Measurements from ENCODE around the gene ATF6.

ATF6 gene

DNA sequence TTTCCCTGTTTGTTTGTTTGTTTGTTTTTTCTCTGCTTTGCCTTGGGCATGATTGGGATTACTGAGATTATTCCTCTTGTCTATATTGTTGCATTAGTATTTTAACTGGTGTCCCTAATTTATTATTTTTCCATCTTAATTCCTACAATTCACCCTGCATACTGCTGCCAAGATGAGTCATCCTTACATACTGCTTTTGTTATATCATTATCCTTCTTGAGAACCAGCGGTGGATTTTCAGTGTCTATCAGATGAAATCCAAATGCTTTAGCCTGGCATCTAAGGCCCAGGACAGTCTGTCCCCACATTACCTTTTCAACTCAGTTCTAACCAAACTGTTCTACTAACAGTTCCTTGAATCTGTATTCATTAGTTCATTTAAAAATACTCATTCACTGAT lies 155.9 kb downstream of the ATF6 start:
- H3K9me3 Mint-ChIP-seq: no peaks in the 10 kb centered on the region
- ATAC-seq (replicated peaks) (no peak), DNase-seq (no peak)
- no peaks in the 10 kb centered on the region for H3K27me3 Mint-ChIP-seq
- H3K36me3 Mint-ChIP-seq: peaks cover 33 to 46% of the 10 kb centered on the region in 2 donors
- H3K4me1 Mint-ChIP-seq: no peaks in the 10 kb centered on the region
- no peak overlapping the region for H3K27ac Mint-ChIP-seq
- H3K4me3 Mint-ChIP-seq: no peak overlapping the region

DNA sequence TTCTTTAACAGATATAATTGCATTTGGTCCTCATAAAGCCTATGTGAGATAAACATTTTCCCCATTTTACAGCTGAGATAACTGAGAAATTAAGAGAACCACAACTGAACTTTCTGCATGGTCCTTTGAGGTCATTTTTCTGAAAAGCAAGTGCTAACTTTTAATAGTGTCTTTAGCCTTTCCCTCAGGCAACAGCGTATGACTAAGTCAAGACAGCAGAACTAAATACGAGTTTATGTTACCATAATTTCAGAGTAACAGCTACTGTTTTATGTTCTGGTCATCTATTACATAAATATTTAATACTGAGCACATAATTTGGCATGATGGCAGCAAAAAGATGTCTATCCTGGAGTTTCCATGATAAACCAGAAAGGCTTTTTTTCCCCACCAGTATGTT lies 161.9 kb downstream of the ATF6 start:
- no peak overlapping the region for H3K27ac Mint-ChIP-seq
- no peak for DNase-seq
- peaks cover 23 to 33% of the 10 kb centered on the region in 2 donors for H3K36me3 Mint-ChIP-seq
- H3K4me1 Mint-ChIP-seq: peaks cover 4 to 6% of the 10 kb centered on the region in 2 donors
- H3K4me3 Mint-ChIP-seq: no peak overlapping the region
- no peaks in the 10 kb centered on the region for H3K9me3 Mint-ChIP-seq
- H3K27me3 Mint-ChIP-seq: no peaks in the 10 kb centered on the region
- ATAC-seq (replicated peaks): no peak

DNA sequence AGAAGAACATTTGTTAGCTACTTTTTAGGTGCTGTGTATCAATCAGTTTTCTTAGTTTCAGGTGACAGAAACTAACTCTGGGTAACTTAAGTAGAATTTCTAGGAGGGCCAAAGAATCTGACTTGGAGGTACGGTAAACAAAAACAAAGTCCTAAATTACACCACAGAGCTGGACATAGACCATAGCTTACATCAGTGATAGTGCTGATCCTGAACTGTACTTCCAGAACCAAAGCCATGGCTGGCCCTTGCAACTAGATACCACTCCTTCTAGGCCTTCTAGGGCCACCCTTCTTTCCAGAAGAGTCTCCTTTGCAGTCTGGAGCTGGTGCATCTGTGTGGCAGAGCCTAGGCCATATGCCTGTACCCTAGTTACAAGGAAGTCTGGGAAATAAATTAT lies 163.0 kb downstream of the ATF6 start:
- H3K36me3 Mint-ChIP-seq: peaks cover 21 to 31% of the 10 kb centered on the region in 2 donors
- ATAC-seq (replicated peaks) (no peak), DNase-seq (no peak)
- no peak overlapping the region for H3K27ac Mint-ChIP-seq
- no peak overlapping the region for H3K4me3 Mint-ChIP-seq
- H3K9me3 Mint-ChIP-seq: no peaks in the 10 kb centered on the region
- H3K27me3 Mint-ChIP-seq: no peaks in the 10 kb centered on the region
- H3K4me1 Mint-ChIP-seq: peaks cover 9 to 13% of the 10 kb centered on the region in 2 donors

DNA sequence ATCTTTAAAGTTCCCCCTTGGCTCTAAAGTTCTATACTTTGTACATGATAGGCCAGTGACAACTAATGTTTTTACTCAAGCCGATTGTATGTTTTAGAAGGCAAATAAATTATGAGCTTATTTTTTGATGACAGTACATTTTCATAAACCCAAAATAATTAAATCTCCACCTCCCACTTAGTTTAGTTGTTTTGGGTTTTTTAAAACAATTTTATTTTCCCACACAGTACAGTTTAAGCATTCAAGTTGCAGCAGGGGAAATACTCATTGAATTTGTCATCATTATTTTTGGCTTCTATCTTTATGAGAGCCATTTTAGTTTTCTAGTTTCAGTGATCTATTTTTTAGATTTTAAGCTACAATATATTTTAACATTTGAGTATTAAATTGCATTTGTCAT lies 163.9 kb downstream of the ATF6 start:
- DNase-seq (no peak), ATAC-seq (replicated peaks) (no peak)
- Mint-ChIP-seq H3K36me3 (peaks cover 23 to 30% of the 10 kb centered on the region in 2 donors), H3K4me1 (peaks cover 9 to 13% of the 10 kb centered on the region in 2 donors), H3K9me3 (no peaks in the 10 kb centered on the region), H3K27me3 (no peaks in the 10 kb centered on the region), H3K4me3 (no peak overlapping the region), H3K27ac (no peak overlapping the region)

DNA sequence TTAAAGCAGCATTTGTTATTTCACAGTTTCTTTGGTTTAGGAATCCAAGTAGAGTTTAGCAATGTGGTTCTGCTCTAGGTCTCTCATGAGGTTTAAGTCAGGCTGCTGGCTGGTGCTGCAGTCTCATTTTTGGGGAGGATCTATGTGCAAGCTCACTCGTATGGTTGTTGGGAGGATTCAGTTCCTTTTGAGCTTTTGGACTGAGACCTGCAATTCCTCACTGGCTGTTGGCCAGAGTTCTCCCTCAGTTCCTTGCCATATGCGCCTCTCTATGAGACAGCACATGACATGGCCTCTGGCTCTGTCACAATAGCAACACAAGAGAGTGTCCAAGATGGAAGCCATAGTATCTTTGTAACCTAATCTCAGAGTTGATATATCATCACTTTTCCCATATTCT lies 166.5 kb downstream of the ATF6 start:
- Mint-ChIP-seq H3K4me1 (peaks cover 9 to 13% of the 10 kb centered on the region in 2 donors), H3K9me3 (no peaks in the 10 kb centered on the region), H3K27me3 (no peaks in the 10 kb centered on the region), H3K27ac (no peak overlapping the region), H3K36me3 (peaks cover 29 to 31% of the 10 kb centered on the region in 2 donors), H3K4me3 (no peak overlapping the region)
- no peak for DNase-seq
- ATAC-seq (replicated peaks): no peak

DNA sequence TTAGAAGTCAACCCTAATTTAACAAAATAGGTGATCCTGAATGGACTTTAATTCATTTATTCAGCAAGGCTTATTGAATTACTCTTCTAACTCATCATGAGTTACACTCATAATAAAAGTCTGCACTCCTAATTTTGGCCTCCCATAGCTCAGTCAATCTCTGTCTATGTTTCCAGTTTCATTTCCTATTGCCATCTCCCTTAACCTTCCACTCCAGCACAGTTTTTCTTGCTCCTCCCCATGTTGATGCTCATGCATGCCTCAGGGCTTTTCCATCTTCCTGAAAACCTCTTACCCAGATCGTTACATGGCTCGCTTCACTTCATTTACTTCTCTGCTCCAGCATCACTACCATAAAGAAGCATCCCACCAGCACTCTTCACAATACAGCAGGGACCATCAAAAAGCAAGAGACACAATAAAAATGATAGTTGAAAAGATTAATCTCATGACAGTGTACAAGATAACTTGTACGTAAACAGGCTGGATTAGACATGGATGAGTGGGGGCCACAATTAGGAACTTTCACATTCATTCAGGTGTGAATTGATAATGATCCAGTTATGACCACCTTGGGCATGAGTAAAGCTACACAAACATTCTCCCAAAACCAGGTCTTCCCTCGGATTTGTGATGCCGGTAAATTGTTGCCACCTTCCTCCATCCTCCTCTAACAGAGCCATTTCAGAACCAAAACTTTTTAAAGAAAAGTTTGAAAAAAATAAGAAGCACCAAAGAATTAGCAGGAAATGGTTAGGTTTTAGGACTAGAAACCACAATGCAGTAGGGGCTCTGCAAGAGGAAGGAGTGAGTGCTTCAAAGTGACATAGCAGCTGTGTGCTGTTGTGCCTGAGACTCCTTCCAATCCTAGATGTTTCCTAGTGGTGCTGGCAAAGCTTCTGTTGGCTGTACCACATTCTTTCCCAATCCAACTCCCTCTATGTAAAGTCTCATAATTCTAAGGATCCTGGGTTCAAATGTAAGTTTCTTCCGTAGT lies 167.8 kb downstream of the ATF6 start:
- DNase-seq: no peak
- peak; percentile 57 for ATAC-seq (replicated peaks)
- peaks cover 9 to 13% of the 10 kb centered on the region in 2 donors for H3K4me1 Mint-ChIP-seq
- no peak overlapping the region for H3K27ac Mint-ChIP-seq
- H3K9me3 Mint-ChIP-seq: no peaks in the 10 kb centered on the region
- no peak overlapping the region for H3K4me3 Mint-ChIP-seq
- no peaks in the 10 kb centered on the region for H3K27me3 Mint-ChIP-seq
- H3K36me3 Mint-ChIP-seq: peaks cover 26 to 28% of the 10 kb centered on the region in 2 donors

DNA sequence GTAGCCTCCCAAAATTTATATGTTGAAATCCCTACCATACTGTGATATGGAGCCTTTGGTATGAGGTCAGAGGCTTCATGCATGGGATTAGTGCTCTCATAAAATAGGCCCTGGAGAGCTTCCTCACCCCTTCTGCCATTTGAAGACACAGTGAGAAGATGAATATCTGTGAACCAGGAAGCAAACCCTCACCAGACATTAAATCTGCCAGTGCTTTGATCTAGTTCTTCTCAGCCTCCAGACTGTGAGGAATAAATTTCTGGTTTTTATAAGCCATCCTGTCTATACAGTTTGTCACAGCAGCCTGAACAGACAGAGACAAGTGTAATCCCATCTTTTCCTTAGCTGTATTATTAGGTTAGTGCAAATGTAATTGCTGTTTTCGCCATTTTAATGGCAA lies 169.1 kb downstream of the ATF6 start:
- Mint-ChIP-seq H3K27ac (no peak overlapping the region), H3K4me1 (peaks cover 9 to 13% of the 10 kb centered on the region in 2 donors), H3K9me3 (no peaks in the 10 kb centered on the region), H3K4me3 (no peak overlapping the region), H3K27me3 (no peaks in the 10 kb centered on the region), H3K36me3 (peaks cover 19 to 22% of the 10 kb centered on the region in 2 donors)
- no peak for DNase-seq
- no peak for ATAC-seq (replicated peaks)

DNA sequence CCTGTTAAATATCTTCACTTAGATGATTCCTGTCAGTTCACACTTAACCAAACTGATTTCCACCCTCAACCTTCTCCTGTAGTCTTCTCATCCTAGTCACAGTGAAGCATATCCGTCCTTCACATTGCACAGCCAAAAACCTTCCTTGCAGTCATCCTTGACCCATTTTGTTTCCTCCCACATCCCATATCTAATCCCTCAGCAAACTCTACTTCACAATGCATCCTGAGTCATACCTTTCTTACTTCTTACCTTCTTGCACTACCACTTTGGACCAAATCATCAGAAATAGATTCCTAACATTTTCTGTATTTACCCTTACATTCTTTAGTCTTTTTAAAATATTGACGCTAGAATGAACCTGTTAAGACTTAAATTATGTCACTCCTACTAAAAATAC lies 170.7 kb downstream of the ATF6 start:
- Mint-ChIP-seq H3K9me3 (no peaks in the 10 kb centered on the region), H3K4me1 (peaks cover 7 to 13% of the 10 kb centered on the region in 2 donors), H3K27ac (no peak overlapping the region), H3K36me3 (peaks cover 21 to 28% of the 10 kb centered on the region in 2 donors), H3K4me3 (no peak overlapping the region), H3K27me3 (no peaks in the 10 kb centered on the region)
- ATAC-seq (replicated peaks): no peak
- no peak for DNase-seq

DNA sequence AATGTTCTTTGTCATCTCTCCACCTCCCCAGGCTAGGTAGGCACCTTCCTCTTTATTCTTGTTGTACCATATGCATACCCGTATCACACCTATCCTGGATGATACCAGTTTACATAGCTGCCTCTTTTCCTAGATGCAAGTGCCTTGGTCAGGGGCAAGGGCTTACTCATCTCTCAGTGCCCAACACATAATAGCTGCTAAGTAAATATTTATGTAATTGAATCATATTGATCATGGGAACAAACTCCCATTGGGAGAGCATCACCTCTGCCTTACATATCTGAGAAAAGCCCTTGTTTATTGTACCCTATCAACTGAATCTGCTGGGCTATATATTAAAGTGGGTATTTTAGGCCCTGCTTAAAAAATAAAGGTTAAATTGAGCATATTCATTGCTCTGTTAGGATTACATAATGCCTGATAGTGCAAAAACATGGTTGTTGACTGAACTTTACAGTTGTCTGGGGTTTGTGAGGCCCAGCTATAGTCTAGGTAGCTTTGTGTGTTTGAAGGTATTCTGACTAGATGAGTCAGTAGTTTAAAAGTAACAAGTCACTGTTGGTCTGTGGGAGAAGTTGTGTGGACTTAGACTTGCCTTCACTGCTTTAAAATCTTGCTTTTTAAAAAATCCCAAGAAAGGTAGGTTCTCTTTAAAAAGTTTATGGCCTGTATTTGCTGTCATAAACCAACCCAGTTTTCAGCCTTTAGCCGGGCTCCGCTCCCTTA lies 174.9 kb downstream of the ATF6 start:
- H3K27ac Mint-ChIP-seq: no peak overlapping the region
- no peaks in the 10 kb centered on the region for H3K9me3 Mint-ChIP-seq
- DNase-seq: no peak
- ATAC-seq (replicated peaks): no peak
- no peaks in the 10 kb centered on the region for H3K4me1 Mint-ChIP-seq
- H3K27me3 Mint-ChIP-seq: no peaks in the 10 kb centered on the region
- H3K4me3 Mint-ChIP-seq: no peak overlapping the region
- peaks cover 32 to 55% of the 10 kb centered on the region in 2 donors for H3K36me3 Mint-ChIP-seq

DNA sequence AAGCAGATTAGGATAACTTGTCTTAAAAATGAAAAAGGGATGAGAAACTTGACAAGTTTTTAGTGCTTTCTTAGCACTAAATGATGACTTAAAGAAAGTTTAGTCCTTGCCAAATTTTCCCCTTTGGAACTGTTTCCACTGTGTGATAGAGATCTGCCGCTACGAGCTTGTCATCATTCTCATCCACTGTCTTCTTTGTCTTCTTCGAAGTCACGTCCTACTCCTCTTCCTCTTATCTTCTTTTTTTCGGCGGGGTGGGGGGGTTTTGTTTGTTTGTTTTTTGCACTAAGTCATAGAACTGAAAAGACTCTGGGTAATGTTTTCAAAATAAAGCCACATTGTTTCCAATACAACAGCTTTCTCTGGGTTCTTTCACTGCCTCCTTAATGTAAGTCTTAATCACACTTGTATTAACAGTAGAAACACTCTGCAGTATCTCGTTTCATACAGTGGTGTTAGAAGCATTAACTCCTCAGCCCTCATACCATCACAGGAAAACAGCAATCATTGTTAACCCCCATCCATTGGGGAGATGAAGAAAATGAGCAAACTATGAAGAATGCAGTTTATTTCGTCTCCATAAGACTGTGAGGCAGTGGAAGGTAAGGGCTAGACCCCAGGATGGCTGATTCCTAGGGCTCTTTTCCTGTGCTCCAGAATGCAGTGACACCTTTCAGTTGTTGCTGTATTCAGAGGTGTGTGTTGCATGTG lies 175.8 kb downstream of the ATF6 start:
- no peak for DNase-seq
- ATAC-seq (replicated peaks): no peak
- Mint-ChIP-seq H3K27me3 (no peaks in the 10 kb centered on the region), H3K36me3 (peaks cover 31 to 52% of the 10 kb centered on the region in 2 donors), H3K27ac (no peak overlapping the region), H3K9me3 (no peaks in the 10 kb centered on the region), H3K4me3 (no peak overlapping the region), H3K4me1 (peaks cover 0 to under 1% of the 10 kb centered on the region in 2 donors)

DNA sequence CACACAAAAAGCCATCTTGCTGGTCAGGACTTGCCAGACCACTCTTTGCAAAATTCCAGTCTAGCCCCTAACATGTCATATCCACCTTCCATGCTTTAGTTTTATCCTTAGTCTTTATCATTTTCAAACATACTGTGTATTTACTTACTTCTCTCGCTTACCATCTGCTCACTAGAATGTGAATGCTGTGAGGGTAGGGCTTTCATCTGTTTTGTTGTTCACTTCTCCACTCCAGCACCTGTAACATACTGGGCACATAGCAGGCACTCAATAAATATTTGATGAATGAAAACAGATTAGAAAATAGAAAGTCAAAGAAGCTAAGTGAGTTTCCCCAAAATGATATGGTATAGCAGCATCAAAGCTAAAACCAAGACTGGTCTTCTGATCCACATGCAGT lies 177.6 kb downstream of the ATF6 start:
- H3K27ac Mint-ChIP-seq: no peak overlapping the region
- no peak overlapping the region for H3K4me3 Mint-ChIP-seq
- H3K27me3 Mint-ChIP-seq: no peaks in the 10 kb centered on the region
- ATAC-seq (replicated peaks) (no peak), DNase-seq (no peak)
- H3K9me3 Mint-ChIP-seq: no peaks in the 10 kb centered on the region
- peaks cover 0 to 5% of the 10 kb centered on the region in 2 donors for H3K4me1 Mint-ChIP-seq
- peaks cover 31 to 54% of the 10 kb centered on the region in 2 donors for H3K36me3 Mint-ChIP-seq

DNA sequence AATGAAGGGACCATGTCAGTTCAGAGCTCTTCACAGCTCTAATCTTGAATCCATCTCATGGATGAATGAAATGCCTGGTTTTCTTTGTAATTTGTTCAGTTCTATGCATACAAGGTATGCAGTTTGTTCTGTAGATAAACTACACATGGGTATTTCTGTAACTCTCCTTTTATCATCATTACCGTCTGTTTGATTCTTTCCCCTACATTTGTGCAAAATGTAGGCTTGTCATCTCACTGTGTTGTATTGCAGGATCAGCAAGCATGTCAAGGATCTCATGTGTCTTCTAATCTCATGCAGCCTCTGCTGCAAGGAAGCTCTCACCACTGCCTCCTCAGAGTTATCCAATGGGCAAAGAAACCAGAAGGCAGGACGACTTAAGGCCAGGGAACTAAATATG lies 178.3 kb downstream of the ATF6 start:
- no peak overlapping the region for H3K4me3 Mint-ChIP-seq
- no peaks in the 10 kb centered on the region for H3K27me3 Mint-ChIP-seq
- peaks cover 33 to 56% of the 10 kb centered on the region in 2 donors for H3K36me3 Mint-ChIP-seq
- H3K9me3 Mint-ChIP-seq: no peaks in the 10 kb centered on the region
- H3K27ac Mint-ChIP-seq: no peak overlapping the region
- peaks cover 0 to 5% of the 10 kb centered on the region in 2 donors for H3K4me1 Mint-ChIP-seq
- no peak for ATAC-seq (replicated peaks)
- DNase-seq: no peak

DNA sequence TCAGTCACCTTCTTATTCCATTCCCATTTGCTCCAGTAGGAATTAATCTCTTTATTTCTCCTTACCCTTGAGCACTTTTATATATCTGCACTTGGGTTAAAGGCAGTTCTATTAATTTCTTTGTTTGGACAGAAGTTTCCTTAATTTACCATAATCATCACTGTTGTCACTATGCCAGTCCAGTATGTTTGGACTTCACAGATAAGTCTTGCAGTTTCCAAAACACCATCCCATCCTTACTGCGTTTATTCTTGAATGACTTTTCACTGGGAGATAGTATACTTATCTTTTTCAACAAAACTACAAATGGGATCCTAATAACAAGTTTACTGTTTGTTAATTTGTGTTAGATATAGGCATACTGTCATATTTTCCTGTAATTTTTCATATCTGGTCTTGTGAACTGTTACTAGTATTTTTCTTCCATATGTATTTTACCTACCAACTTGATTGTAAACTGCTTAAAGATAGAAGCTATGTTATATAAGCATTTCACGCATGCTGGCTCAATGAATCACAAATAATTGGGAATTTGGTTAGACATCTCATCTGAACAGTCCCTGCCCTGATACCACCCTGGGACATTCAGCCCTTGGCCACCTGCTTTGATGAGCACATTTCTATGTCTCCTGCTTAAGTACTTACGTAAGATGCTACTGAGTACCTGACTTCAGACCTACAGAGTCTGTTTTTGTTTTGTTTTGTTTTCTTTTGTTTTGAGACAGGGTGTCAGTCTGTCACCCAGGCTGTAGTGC lies 179.4 kb downstream of the ATF6 start:
- no peak for ATAC-seq (replicated peaks)
- H3K36me3 Mint-ChIP-seq: peaks cover 37 to 59% of the 10 kb centered on the region in 2 donors
- no peak overlapping the region for H3K27ac Mint-ChIP-seq

More for the DNA sequence above, 179.4 kb downstream of the ATF6 start:
- no peak overlapping the region for H3K4me3 Mint-ChIP-seq
- H3K27me3 Mint-ChIP-seq: no peaks in the 10 kb centered on the region
- DNase-seq: no peak
- no peaks in the 10 kb centered on the region for H3K9me3 Mint-ChIP-seq
- H3K4me1 Mint-ChIP-seq: peaks cover 0 to 5% of the 10 kb centered on the region in 2 donors

All from stimulated activated naive B cell treated with anti-CD40 and anti-IgM and Interleukin-4, amounts not matched to agents 10 μg/mL and 1 μg/mL and 100 μg/mL, for 72 hours (primary cell).